A172 (cell line): ENCODE results near the gene SERPINA12. TPM values are rescaled to one million over a fixed set of nuclear protein-coding genes. Genes with fewer than 3 reads are reported as not detected.
"Not testable (repeated sequence)": the region's sequence is repeated elsewhere in the genome, so short reads cannot be mapped to it uniquely, and the experiment has no call there.

ENCODE experiments used
- DNase-seq: peaks from one replicate; pipeline ENCODE4 v3.0.0-alpha.2; 2015; ENCODE audit warnings: low spot score
- total RNA-seq: library from RNA; depleted of rRNA; stranded (reverse); fragments of >200 nt; shearing (Covaris generic); gene quantifications from 2 replicates; pipeline ENCODE4 v1.2.3, GENCODE V29; 2014

SERPINA12 gene
- total RNA-seq, 1 experiment from 2014 or later = not detected

DNA sequence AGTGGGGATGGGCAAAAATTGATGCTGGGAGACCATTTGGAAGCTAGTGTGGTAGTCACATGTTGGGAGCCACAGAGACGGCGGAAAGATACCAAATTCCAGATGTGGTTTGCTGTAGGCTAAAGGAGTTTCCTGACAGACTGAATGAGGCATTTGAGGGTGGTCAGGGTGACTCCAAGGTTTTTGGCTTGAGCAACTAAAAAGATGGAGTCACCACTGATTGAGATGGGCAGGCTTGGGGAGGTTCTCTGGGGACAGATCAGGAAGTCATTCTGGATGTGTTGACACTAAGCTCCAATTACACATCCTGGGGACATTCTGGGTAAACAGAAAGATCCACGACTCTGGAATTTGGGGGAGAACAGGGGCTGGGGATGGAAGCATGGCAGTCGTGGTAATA is 17.8 kb downstream of the SERPINA12 start:
- no peak for DNase-seq

DNA sequence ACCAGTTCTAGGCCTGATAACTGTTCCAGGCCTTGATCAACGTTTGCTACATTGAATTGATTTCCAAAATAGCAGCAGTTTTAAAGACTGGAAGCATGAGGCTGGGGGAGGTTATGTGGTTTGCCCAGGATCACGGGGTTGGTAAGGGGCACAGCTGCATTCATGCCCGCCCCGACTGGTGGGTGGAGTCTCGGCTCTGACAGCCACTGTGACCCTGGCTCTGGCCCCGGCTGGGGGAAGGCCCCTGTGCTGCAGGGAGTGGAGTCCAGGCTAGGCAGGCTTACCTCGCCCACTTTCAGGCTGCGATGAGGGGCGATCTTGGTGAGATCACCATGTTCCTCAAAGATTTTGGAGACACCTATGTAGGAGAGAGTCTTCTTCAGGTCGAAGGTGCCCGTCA is 19.9 kb downstream of the SERPINA12 start:
- DNase-seq = no peak

DNA sequence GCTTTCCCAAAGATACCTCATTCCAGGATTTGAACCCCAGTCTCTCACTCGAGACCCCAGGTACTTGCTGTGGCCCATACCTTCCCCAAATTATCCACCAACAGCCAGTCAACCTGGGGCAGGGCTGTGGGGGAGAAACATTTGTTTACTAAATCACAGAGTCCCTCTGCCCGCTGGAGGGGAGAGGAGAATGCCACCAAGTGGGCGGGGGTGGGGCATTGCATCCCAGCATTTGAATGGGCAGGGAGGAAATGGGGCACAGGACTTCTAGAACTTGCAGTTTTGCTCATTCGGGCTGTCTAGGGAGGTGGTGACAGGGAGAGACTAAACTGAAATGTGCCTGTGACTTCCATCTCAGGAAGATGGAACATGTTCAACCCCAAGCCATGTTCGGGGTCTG is 22.4 kb downstream of the SERPINA12 start:
- DNase-seq = no peak

GRCh38 chr14:94485944-94486841 is 23.1 kb downstream of the SERPINA12 start:
- DNase-seq = peak; percentile 14

DNA sequence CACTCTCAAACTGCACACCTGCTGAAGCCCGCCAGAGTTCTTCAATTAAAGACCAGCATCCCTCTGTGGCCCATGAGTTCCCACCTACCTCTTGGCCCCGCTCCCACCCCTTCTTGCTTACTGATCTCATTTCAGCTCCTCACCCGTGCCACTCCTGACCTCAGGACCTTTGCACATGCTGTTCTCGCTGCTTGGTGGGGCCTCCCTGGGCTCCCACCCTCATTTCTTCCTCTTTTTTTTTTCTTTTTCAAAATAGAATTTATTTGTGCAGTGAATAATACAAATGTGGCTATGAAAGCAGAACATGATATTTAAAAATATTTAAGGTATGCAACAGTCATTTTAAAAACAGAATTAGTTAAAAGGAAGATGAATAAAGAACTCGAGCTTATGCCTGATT is 24.8 kb downstream of the SERPINA12 start:
- no peak for DNase-seq

GRCh38 chr14:94483729-94484275 is 25.5 kb downstream of the SERPINA12 start:
- DNase-seq = no peak

DNA sequence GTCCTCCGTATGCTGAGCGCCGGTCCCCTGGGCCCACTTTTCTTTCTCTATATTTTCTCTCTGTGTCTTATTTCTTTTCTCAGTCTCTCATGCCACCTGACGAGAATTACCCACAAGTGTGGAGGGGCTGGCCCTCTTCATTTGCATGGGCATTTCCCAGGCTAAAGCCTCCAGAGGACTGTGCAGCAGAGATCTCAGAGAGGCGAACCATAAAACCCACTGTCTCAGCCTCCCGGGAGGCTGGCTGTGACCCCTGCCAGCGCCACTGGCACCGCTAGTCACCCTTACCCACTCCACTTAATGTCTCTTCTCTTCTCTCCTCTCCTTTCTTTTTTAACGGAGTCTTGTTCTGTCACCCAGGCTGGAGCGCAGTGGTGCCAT is 26.2 kb downstream of the SERPINA12 start:
- no peak for DNase-seq

- not testable (repeated sequence) for DNase-seq
These were observed 26.9 kb downstream of the SERPINA12 start for GRCh38 chr14:94482132-94483070.

GRCh38 chr14:94481468-94482131 is 27.7 kb downstream of the SERPINA12 start:
- peak; percentile 47 for DNase-seq

DNA sequence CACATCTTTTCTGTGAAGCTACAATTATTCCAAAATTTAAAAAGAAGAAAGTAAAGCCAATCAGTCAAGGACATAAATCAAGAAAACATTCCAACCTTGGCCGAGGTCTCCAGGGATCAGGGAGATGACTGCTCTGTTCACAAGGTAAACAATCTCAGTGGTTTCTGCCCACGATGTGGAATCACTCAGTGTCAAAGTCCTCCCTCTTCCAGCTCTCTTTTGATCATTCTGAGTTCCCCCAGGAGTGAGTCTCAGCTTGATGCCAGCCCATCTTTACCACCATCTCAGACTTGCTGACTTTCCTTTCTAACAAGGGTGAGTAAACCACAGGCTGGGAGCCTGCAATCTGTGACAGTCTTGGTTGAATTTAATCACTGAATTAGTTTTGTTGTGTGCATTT is 28.5 kb downstream of the SERPINA12 start:
- DNase-seq = peak; percentile 39

- no peak for DNase-seq
These were observed 30.8 kb downstream of the SERPINA12 start for GRCh38 chr14:94478420-94478819.

GRCh38 chr14:94476023-94476422 is 33.2 kb downstream of the SERPINA12 start, which contains the start of gene SERPINA9:
Gene SERPINA9 (minus strand): TSS chr14:94476197. CDS start chr14:94469840, 6,357 bp downstream.
- no peak for DNase-seq

- DNase-seq = peak; percentile 69
These were observed 34.7 kb downstream of the SERPINA12 start for GRCh38 chr14:94474581-94475031.

- no peak for DNase-seq
These were observed 35.4 kb downstream of the SERPINA12 start for GRCh38 chr14:94473666-94474410.

- DNase-seq = no peak
These were observed 36.4 kb downstream of the SERPINA12 start for GRCh38 chr14:94472842-94473241.

GRCh38 chr14:94471045-94471444 is 38.2 kb downstream of the SERPINA12 start:
- DNase-seq = no peak

DNA sequence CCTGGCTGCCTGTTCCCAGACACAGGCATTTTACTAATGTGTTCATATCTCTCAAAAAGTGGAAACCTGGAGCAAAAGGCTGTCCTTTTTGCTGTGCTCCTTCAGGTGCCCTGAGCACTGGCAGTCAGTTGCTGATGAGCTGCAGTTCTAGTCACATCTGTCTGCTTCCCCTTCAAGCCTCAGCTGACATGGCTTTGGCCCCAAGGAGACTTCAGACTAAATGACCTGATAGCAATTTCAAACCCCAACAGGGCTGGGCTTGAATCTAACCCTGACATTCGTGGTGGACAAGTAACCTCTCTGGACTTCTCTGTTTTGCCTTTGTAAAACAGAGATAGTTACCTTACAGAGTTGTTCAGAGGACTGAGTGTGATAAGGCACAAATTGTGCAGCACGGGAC is 39.0 kb downstream of the SERPINA12 start:
- DNase-seq = no peak

GRCh38 chr14:94469261-94469660 is 40.0 kb downstream of the SERPINA12 start:
- DNase-seq = no peak

GRCh38 chr14:94467728-94468520 is 41.3 kb downstream of the SERPINA12 start:
- DNase-seq = no peak
